AG09309 (cell line): ENCODE data around the gene SCG3.
A peak's percentile ranks its signal among the peaks of the same experiment; 100 is the strongest.

Experiments used
- DNase-seq: peaks from one replicate; pipeline ENCODE4 v3.0.0-alpha.2; 2010; ENCODE audit warnings: low read depth
- H3K4me3 ChIP-seq: 2 replicates; pipeline ENCODE4 v1.5.1; 2011; ENCODE audit warnings: mild to moderate bottlenecking, low read depth, low read length, moderate library complexity; ENCODE audit not compliant: control insufficient read depth
- TF ChIP-seq, protein P1 (sequence below): IDR thresholded peaks from 2 replicates; pipeline ENCODE4 v1.5.1; 2011; ENCODE audit warnings: mild to moderate bottlenecking, low read depth, low read length, inconsistent platforms; ENCODE audit not compliant: insufficient read depth, control insufficient read depth; ENCODE audit errors: missing control alignments

The SCG3 gene

DNA sequence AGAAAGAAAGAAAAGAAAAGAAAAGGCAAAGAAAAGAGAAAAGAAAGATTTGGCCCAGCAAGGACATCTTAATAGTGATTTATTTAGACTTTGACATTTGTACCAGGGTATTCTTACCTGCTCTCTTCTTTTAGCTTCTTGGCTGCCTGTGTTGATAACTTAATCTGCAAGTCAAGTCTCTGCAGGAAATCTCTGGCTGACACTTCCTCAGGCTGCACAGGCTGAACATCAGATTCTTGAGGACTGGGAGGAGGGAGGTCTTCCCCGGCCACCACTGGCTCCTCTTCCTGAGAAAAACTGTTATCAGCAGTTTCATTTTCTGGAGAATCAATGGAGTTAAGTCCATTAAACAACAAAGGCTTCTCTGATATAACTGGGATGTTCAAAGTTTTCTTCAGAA is 43.4 kb downstream of the SCG3 start:
- TF ChIP-seq, protein P1, sequence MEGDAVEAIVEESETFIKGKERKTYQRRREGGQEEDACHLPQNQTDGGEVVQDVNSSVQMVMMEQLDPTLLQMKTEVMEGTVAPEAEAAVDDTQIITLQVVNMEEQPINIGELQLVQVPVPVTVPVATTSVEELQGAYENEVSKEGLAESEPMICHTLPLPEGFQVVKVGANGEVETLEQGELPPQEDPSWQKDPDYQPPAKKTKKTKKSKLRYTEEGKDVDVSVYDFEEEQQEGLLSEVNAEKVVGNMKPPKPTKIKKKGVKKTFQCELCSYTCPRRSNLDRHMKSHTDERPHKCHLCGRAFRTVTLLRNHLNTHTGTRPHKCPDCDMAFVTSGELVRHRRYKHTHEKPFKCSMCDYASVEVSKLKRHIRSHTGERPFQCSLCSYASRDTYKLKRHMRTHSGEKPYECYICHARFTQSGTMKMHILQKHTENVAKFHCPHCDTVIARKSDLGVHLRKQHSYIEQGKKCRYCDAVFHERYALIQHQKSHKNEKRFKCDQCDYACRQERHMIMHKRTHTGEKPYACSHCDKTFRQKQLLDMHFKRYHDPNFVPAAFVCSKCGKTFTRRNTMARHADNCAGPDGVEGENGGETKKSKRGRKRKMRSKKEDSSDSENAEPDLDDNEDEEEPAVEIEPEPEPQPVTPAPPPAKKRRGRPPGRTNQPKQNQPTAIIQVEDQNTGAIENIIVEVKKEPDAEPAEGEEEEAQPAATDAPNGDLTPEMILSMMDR: no peak
- DNase-seq: no peak
- H3K4me3 ChIP-seq: no peak overlapping the region

DNA sequence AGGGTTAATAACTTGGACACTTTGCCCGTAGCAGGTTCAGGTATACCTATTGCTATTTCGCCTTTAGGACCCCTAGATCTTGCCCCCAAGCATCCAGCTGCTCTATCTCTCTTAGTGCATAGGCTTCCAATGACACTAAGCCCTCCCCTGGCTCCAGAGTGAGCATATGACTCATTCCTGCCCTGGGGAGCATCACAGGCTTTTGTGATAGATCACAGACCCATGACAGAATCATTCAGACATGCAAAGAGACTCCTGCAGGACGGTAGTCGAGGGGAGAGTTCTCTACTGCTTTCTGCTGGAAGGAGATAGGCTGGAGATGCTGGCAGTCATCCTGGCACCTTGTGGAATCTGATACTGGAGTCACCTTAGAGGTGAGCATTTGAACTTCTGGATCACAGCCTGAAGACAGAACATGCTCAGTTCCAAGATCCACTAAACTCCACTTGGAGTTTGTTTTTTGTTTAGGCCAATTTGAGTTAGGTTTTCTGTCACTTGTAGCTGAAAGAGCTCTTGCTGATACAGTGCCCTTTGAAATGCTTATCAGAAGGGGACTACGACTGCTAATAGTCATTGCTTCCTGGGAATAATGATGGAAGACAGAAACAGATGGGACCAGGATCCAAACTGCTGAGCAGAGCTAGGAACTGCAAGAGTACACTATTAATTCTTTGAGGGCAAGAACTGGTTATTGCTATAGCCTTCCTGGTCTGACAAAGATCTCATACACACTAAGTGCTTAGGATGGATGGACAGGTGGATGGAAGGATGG is 45.2 kb downstream of the SCG3 start:
- no peak overlapping the region for H3K4me3 ChIP-seq
- DNase-seq: peak; percentile 38
- TF ChIP-seq, protein P1: no peak

DNA sequence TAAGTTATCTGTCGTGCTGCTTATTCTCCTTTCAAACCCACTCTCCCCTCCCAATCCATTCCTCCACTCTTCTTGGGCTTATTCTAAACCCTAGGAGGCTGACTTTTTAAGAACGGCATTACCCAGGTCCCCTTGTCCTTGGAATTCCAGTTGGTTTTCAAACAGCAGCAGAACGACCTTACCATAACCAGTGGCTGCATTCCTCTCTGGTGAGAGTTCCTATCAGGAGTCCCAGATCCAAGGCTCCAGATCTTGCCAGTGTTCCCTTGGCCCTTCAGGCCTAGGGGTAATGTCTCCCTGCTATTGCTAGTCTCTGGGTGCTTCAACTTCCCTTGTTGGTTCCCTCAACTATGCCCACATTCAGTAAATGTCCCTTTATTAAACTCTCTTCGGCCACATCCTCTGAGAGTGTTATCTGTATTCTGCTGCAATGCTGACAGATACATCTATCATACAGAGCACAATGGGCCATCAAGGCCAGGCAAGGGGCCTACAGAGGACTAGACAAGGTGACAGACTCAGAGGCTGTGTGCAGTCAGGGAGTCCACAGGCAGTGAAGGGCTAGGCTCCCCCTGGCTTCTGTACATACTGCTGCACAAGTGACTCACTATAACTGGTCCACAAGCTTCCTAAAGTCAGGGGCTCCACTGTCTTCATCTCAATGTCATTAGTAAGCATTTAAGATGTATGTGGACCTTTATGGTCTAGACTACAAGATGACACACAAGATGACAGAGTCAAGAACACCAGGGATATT is 46.0 kb downstream of the SCG3 start:
- no peak for DNase-seq
- TF ChIP-seq, protein P1: peak; percentile 33
- no peak overlapping the region for H3K4me3 ChIP-seq

- TF ChIP-seq, protein P1: no peak
- peak; percentile 25 for DNase-seq
- H3K4me3 ChIP-seq: no peak overlapping the region
These were observed 50.4 kb downstream of the SCG3 start for GRCh38 chr15:51731549-51732267.

GRCh38 chr15:51732646-51733045 is 51.3 kb downstream of the SCG3 start:
- no peak overlapping the region for H3K4me3 ChIP-seq
- DNase-seq: no peak
- TF ChIP-seq, protein P1: no peak

- no peak for DNase-seq
- H3K4me3 ChIP-seq: no peak overlapping the region
- TF ChIP-seq, protein P1: no peak
These were observed 54.1 kb downstream of the SCG3 start for GRCh38 chr15:51735228-51736010.
